Astrocyte of the spinal cord (primary cell): ENCODE measurements around the gene ZFAND6.

ENCODE experiments used
- DNase-seq: peaks from one replicate; pipeline ENCODE4 v3.0.0; 2011; ENCODE audit warnings: low read depth, low spot score
- H3K4me3 ChIP-seq: 2 replicates; pipeline ENCODE4 v1.5.1; 2011; ENCODE audit warnings: low read depth, mild to moderate bottlenecking, low read length, moderate library complexity
- in situ Hi-C: cut with HindIII; loops from 2 replicates; pipeline ENCODE4 v1.10.0; 2017; ENCODE audit warnings: low sequenced_read_pairs
- TF ChIP-seq, protein P1 (sequence below): IDR thresholded peaks from 2 replicates; pipeline ENCODE4 v1.5.1; 2012; ENCODE audit warnings: low read depth, mild to moderate bottlenecking, low read length, inconsistent platforms

Gene ZFAND6

DNA sequence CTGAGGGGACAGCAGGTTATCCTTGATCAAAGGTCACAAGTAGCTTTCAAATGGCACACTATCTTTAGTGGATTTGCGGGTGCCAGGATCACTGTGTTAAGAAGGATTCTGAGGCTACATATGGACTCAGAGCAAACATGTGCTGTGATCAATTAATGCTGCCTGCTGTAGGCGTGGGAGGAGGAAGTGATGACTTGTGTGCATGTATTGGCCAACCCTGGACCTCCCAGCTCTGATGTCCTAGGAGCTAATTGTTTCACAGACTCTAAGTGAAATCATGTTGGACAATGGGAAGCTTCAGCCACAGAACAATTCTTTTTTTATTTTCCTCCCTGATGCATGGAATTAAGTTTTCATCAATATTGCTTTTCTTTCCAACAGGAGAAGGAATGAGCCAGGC is 117.7 kb downstream of the ZFAND6 start:
- H3K4me3 ChIP-seq = no peak overlapping the region
- TF ChIP-seq, protein P1, sequence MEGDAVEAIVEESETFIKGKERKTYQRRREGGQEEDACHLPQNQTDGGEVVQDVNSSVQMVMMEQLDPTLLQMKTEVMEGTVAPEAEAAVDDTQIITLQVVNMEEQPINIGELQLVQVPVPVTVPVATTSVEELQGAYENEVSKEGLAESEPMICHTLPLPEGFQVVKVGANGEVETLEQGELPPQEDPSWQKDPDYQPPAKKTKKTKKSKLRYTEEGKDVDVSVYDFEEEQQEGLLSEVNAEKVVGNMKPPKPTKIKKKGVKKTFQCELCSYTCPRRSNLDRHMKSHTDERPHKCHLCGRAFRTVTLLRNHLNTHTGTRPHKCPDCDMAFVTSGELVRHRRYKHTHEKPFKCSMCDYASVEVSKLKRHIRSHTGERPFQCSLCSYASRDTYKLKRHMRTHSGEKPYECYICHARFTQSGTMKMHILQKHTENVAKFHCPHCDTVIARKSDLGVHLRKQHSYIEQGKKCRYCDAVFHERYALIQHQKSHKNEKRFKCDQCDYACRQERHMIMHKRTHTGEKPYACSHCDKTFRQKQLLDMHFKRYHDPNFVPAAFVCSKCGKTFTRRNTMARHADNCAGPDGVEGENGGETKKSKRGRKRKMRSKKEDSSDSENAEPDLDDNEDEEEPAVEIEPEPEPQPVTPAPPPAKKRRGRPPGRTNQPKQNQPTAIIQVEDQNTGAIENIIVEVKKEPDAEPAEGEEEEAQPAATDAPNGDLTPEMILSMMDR = no peak
- in situ Hi-C loops = no loop called here
- no peak for DNase-seq

DNA sequence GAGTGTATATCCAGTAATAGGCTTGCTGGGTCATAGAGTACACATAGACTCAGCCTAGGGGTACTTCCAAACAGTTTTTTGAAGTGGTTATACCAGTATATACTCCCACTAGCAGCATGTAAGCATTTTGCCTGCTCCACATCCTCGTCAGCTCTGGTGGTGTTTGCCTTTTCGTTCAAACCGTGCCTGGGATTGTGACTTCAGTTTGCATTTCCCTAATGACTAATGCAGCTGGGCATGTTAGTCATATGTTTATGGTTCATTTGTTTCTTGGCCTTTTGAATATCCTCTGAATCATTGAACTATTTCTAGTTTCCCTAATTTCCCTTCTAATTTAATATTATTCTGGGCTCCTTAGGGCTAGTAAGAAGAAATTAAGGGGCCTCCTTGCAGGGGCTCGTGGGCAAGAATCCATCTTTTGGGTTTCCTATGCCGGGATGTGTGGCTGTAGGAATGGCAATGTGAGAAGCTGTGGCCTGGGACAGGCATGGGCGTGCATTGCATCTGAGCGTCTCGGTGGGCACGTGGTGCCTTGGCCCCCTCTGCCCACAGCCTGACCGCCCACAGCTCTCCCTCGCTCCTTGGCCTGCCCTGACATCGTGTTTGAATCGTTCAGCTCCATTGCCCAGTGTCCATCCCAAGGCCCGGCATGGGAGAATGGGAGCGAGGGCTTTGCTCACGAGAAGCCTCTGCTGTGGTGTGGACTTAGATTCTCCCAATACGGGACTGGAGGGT is 119.7 kb downstream of the ZFAND6 start:
- DNase-seq = peak; percentile 91
- no peak overlapping the region for H3K4me3 ChIP-seq
- in situ Hi-C loops = no loop called here

DNA sequence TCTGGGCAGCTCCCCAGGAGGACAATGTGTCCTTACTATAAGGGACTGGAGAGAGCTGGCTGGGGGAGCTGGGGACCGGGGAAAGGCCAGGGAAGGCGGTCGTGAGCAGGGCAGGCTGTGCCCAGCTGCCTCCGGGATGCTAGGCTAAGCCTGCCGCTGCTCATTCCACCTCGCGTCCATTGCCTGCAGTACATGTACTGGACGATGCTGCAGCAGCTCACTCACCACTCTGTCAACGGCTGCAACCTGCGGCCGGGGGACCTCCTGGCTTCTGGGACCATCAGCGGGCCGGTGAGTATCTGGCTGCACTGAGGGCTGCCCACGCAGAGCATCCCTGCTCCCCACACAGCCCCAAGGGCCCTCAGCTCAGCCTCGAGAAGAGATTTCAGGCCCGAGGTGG is 120.5 kb downstream of the ZFAND6 start:
- H3K4me3 ChIP-seq = no peak overlapping the region
- DNase-seq = no peak
- TF ChIP-seq, protein P1 = no peak
- in situ Hi-C loops = no loop called here

More for the DNA sequence above, 119.7 kb downstream of the ZFAND6 start:
- TF ChIP-seq, protein P1 = no peak

DNA sequence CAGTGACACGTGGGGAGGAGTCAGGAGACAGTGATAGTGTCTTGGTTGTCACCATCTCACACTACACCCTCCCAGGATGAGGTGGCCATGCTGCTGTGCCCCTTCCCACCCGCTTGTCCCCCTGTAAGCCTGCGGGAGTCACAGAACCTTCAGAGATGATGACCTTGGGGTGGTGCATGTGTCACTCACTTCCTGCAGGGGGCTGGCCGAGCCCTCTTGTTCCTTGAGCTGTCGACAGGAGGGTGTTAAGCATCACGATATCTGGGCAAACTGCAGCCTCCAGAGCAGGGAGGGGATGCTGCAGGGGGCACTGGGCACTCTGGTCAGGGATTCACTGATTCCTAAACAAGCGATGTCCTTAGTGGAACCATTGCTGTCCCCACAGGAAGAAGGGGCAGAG is 121.0 kb downstream of the ZFAND6 start:
- no peak overlapping the region for H3K4me3 ChIP-seq
- TF ChIP-seq, protein P1 = no peak
- DNase-seq = no peak
- in situ Hi-C loops = no loop called here

DNA sequence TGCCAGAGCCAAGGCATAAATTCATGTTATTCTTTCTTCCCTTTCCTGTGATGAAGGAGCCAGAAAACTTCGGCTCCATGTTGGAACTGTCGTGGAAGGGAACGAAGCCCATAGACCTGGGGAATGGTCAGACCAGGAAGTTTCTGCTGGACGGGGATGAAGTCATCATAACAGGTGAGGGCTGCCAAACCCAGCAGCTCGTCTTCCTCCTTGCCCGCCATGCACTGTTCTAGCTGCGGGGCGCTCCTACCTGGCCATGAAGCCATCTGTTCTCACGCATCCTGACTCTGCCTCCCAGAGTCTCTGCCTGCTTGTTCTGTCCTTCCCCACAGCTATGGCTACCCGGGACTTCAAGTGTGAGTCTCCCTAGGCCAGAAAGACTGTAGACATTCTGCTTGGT is 121.5 kb downstream of the ZFAND6 start:
- no peak overlapping the region for H3K4me3 ChIP-seq
- in situ Hi-C loops = no loop called here
- no peak for DNase-seq
- TF ChIP-seq, protein P1 = no peak

DNA sequence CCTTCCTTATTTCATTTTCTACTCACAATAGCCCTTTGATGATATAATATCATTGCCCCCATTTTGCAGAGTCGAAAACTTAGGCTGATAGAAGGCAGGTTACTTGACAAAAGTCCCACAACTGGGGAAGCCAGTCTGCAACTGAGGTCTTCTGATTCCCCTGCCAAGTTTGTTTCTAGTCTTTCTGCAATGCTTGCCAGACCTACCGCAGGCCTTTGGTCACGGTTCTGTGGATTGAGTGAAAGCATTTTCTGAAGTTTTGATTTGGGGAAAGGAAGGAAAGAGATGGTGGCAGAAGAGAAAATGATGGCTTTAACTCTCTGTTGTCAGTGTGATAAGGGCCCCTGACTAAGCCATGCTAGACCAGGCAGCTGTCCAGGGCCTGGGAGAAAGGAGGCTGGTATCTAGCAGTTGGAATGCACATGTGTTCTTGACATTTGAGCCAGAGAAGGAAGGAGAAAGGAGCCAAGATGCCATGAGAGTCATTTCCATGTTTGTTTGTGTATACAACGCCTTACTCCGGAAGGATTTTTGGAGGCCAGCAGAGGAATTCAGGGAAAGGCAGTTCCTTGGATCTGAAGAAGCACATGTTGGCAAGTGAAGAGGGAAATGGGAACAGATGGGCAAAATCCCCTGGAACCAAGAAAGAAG is 123.3 kb downstream of the ZFAND6 start:
- in situ Hi-C loops = no loop called here
- peak; percentile 73 for DNase-seq
- TF ChIP-seq, protein P1 = no peak
- no peak overlapping the region for H3K4me3 ChIP-seq
